ENCODE data around the gene NEB.

GRCh38 chr2:151486053-151486452 lies 248.2 kb downstream of the NEB start:
- TF ChIP-seq CTCF (IDR thresholded peaks at IDR 0.05; ENCODE audit: low read length) (no peak), EZH2 (optimal IDR thresholded peaks at IDR 0.05; ENCODE audit: low read depth, low read length) (no peak), EZH2phosphoT487 (IDR thresholded peaks at IDR 0.05; ENCODE audit: low read length) (no peak)

Measured in MM.1S (cell line).